ENCODE results near the gene UBE2E3. TPM values are rescaled to one million over a fixed set of nuclear protein-coding genes. Genes with fewer than 3 reads are reported as not detected.

Gene UBE2E3
- total RNA-seq, 4 donors from 2014 or later = 84.0 to 120 (median 86.4) TPM

GRCh38 chr2:180938451-180938850, 42.0 kb upstream of the UBE2E3 start:
- DNase-seq (no peak), ATAC-seq (no peak)
- in situ Hi-C loops (cut with MboI; ENCODE audit: low sequenced_read_pairs in 4 of 4) (no loop called here), intact Hi-C loops (cut with DNase I; ENCODE audit: low total_unique reads) (no loop called here)
- Histone ChIP-seq H3K4me1 (no peaks in the 10 kb centered on the region), H3K9me3 (no peaks in the 10 kb centered on the region), H3K27ac (no peak overlapping the region), H3K27me3 (no peaks in the 10 kb centered on the region), H3K36me3 (no peaks in the 10 kb centered on the region), H3K4me3 (no peak overlapping the region)
- TF ChIP-seq POLR2A (IDR thresholded peaks at IDR 0.05) = no peak
- TF ChIP-seq CTCF (IDR thresholded peaks at IDR 0.05 in 4 of 5, conservative IDR thresholded peaks at IDR 0.05 in 1 of 5) = no peak

DNA sequence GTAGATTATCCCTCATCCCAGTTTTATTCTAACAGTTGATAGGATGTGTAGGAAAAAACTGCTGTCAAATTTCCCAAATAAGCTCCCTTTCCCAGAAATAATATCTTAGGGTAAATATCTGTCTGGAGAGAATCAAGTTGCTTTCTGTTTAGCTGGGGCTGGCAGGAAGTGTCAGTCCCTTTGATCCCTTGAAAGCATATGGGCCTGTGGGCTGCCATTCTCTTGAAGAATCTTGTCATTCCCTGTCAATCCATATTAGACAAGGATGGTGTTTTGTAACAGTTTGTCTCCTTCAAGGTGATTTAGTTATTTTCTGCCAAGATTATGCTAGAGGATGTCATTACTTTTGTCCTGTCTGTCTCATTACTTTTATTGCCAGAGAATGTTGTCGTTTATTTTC, 37.1 kb upstream of the UBE2E3 start:
- DNase-seq (no peak), ATAC-seq (no peak)
- intact Hi-C loops (cut with DNase I; ENCODE audit: low total_unique reads) = no loop called here
- in situ Hi-C loops (cut with MboI; ENCODE audit: low sequenced_read_pairs in 4 of 4) = no loop called here
- H3K36me3 ChIP-seq = no peaks in the 10 kb centered on the region
- H3K27ac ChIP-seq = no peak overlapping the region
- H3K4me3 ChIP-seq = no peak overlapping the region
- H3K9me3 ChIP-seq = no peaks in the 10 kb centered on the region
- no peak for TF ChIP-seq CTCF (IDR thresholded peaks at IDR 0.05 in 4 of 5, conservative IDR thresholded peaks at IDR 0.05 in 1 of 5)
- no peak for TF ChIP-seq POLR2A (IDR thresholded peaks at IDR 0.05)
- no peaks in the 10 kb centered on the region for H3K27me3 ChIP-seq
- H3K4me1 ChIP-seq = no peaks in the 10 kb centered on the region

GRCh38 chr2:180944372-180944771, 36.0 kb upstream of the UBE2E3 start:
- DNase-seq (no peak), ATAC-seq (no peak)
- intact Hi-C loops (cut with DNase I; ENCODE audit: low total_unique reads) = no loop called here
- Histone ChIP-seq H3K4me3 (no peak overlapping the region), H3K27me3 (no peaks in the 10 kb centered on the region), H3K27ac (no peak overlapping the region), H3K4me1 (no peaks in the 10 kb centered on the region), H3K36me3 (no peaks in the 10 kb centered on the region), H3K9me3 (no peaks in the 10 kb centered on the region)
- no peak for TF ChIP-seq CTCF (IDR thresholded peaks at IDR 0.05 in 4 of 5, conservative IDR thresholded peaks at IDR 0.05 in 1 of 5)
- in situ Hi-C loops (cut with MboI; ENCODE audit: low sequenced_read_pairs in 4 of 4) = no loop called here

GRCh38 chr2:180947208-180947689, 33.2 kb upstream of the UBE2E3 start:
- in situ Hi-C loops (cut with MboI; ENCODE audit: low sequenced_read_pairs in 4 of 4) (no loop called here), intact Hi-C loops (cut with DNase I; ENCODE audit: low total_unique reads) (no loop called here)
- ATAC-seq (no peak), DNase-seq (no peak)
- no peak for TF ChIP-seq CTCF (IDR thresholded peaks at IDR 0.05 in 4 of 5, conservative IDR thresholded peaks at IDR 0.05 in 1 of 5)
- TF ChIP-seq POLR2A (IDR thresholded peaks at IDR 0.05) = no peak
- Histone ChIP-seq H3K4me1 (no peaks in the 10 kb centered on the region), H3K9me3 (no peaks in the 10 kb centered on the region), H3K27ac (no peak overlapping the region), H3K36me3 (no peaks in the 10 kb centered on the region), H3K4me3 (no peak overlapping the region), H3K27me3 (no peaks in the 10 kb centered on the region)

- Histone ChIP-seq H3K27me3 (no peaks in the 10 kb centered on the region), H3K4me3 (no peak overlapping the region), H3K36me3 (no peaks in the 10 kb centered on the region), H3K9me3 (no peaks in the 10 kb centered on the region), H3K4me1 (no peaks in the 10 kb centered on the region), H3K27ac (no peak overlapping the region)
- ATAC-seq (no peak), DNase-seq (no peak)
- intact Hi-C loops (cut with DNase I; ENCODE audit: low total_unique reads) (no loop called here), in situ Hi-C loops (cut with MboI; ENCODE audit: low sequenced_read_pairs in 4 of 4) (no loop called here)
- TF ChIP-seq CTCF (IDR thresholded peaks at IDR 0.05 in 4 of 5, conservative IDR thresholded peaks at IDR 0.05 in 1 of 5) (no peak), POLR2A (IDR thresholded peaks at IDR 0.05) (no peak)
Observed at GRCh38 chr2:180949896-180950295, 30.5 kb upstream of the UBE2E3 start.

All from gastrocnemius medialis (tissue), 4 donors.